GM12878 (cell line): ENCODE measurements around the gene PRMT5. TPM values are rescaled to one million over a fixed set of nuclear protein-coding genes. Genes with fewer than 3 reads are reported as not detected.

Experiments used
- ATAC-seq: fragments of 200-7000 bp; cut with Tn5 transposase; 3 replicates; pipeline ENCODE4 v1.9.1; 2020; ENCODE audit warnings: mild to moderate bottlenecking, moderate library complexity
- BruUV-seq: library from RNA; stranded (reverse); fragments of 400-500 nt; replicated peaks from 2 replicates; lab custom pipeline; 2021; lab: Mats Ljungman, UMichigan
- CTCF ChIA-PET: fragments of 300-600 bp; sonication (Branson Sonifier 250); formaldehyde crosslinking; extraction: SDS; loops from one replicate; lab custom pipeline; 2021; ENCODE audit warnings: inconsistent platforms; lab: Yijun Ruan, JAX
- POLR2A ChIA-PET: fragments of 350-600 bp; formaldehyde crosslinking; extraction: SDS; loops from one replicate; lab custom pipeline; 2021; ENCODE audit warnings: inconsistent platforms; lab: Charles Lee
- RAD21 ChIA-PET: fragments of 300-600 bp; sonication (Branson Sonifier 250); formaldehyde crosslinking; loops from one replicate; lab custom pipeline; 2023; ENCODE audit warnings: antibody characterized with exemption; ENCODE audit not compliant: unreplicated experiment; lab: Charles Lee
- SMC1A ChIA-PET: fragments of 300-600 bp; sonication (Branson Sonifier 250); formaldehyde crosslinking; loops from one replicate; lab custom pipeline; 2023; ENCODE audit not compliant: unreplicated experiment, uncharacterized antibody; lab: Charles Lee
- DNase-seq: peaks from one replicate; pipeline ENCODE4 v3.0.0-alpha.2; 2011; ENCODE audit warnings: low read depth, low spot score
- FAIRE-seq: peaks from 3 replicates; lab custom pipeline; 2011; peaks lifted over from hg19 to GRCh38; lab: Jason Lieb, UNC
- H2AFZ ChIP-seq: 2 replicates; pipeline ENCODE4 v1.6.0; 2011; ENCODE audit warnings: low read depth, low read length, control low read depth; ENCODE audit not compliant: control insufficient read depth
- H3K27ac ChIP-seq: 2 replicates; pipeline ENCODE4 v1.5.1; 2011; ENCODE audit warnings: control low read depth; ENCODE audit not compliant: control insufficient read depth, insufficient read depth
- H3K27me3 ChIP-seq, 2 experiments: replicated peaks in 1 of 2; 2 replicates each; pipeline versions ENCODE4 v1.6.0 to v1.6.1; 2011; ENCODE audit warnings: low read length in 1 of 2; ENCODE audit not compliant: control insufficient read depth in 2 of 2, insufficient read depth in 2 of 2
- H3K36me3 ChIP-seq, 2 experiments: 2 replicates each; pipeline ENCODE4 v1.5.1; 2011; ENCODE audit warnings: low read length in 1 of 2; ENCODE audit not compliant: control insufficient read depth in 2 of 2, insufficient read depth in 2 of 2
- H3K4me1 ChIP-seq: 2 replicates; pipeline ENCODE4 v1.6.1; 2011; ENCODE audit warnings: mild to moderate bottlenecking, low read length, moderate library complexity, mixed read lengths; ENCODE audit not compliant: control insufficient read depth, insufficient read depth
- H3K4me2 ChIP-seq: 2 replicates; pipeline ENCODE4 v1.6.0; 2011; ENCODE audit warnings: control low read depth; ENCODE audit not compliant: control insufficient read depth, insufficient read depth
- H3K4me3 ChIP-seq: fragments of 200-600 bp; sonication (generic); 2 replicates; pipeline ENCODE4 v1.5.1; 2016
- H3K79me2 ChIP-seq: 2 replicates; pipeline ENCODE4 v1.6.0; 2011; ENCODE audit warnings: low read length; ENCODE audit not compliant: control insufficient read depth, insufficient read depth
- H3K9ac ChIP-seq: 2 replicates; pipeline ENCODE4 v1.8.0; 2011; ENCODE audit warnings: low read length, control low read depth, mixed read lengths; ENCODE audit not compliant: control insufficient read depth, insufficient read depth
- H3K9me3 ChIP-seq: replicated peaks from 3 replicates; pipeline ENCODE4 v1.5.1; 2011; ENCODE audit warnings: mild to moderate bottlenecking, low read length; ENCODE audit not compliant: control insufficient read depth, insufficient read depth
- H4K20me1 ChIP-seq: 2 replicates; pipeline ENCODE4 v1.6.0; 2011; ENCODE audit not compliant: control insufficient read depth, insufficient read depth
- CEBPZ ChIP-seq: fragments of 150-350 bp; IDR thresholded peaks from 2 replicates; pipeline ENCODE4 v1.6.1; 2016; ENCODE audit warnings: low read depth, low read length
- EED ChIP-seq: sonication (generic); IDR thresholded peaks from 2 replicates; pipeline ENCODE4 v1.6.1; 2016; ENCODE audit warnings: antibody characterized with exemption, low read depth
- GABPA ChIP-seq: IDR thresholded peaks from 2 replicates; pipeline ENCODE4 v1.6.1; 2014; ENCODE audit warnings: antibody characterized with exemption, low read depth, mild to moderate bottlenecking, inconsistent platforms
- KLF5 ChIP-seq: fragments of 450-650 bp; IDR thresholded peaks from 2 replicates; pipeline ENCODE4 v1.6.1; 2014; ENCODE audit warnings: mild to moderate bottlenecking; ENCODE audit not compliant: partially characterized antibody
- POLR2A ChIP-seq: IDR thresholded peaks from 2 replicates; pipeline ENCODE4 v1.6.1; 2011; ENCODE audit warnings: low read depth, mild to moderate bottlenecking, low read length
- SIN3A ChIP-seq: IDR thresholded peaks from 2 replicates; pipeline ENCODE4 v1.6.1; 2012; ENCODE audit warnings: low read depth, low read length, improper control_type of control experiment
- WGBS: methylation state at CpG from one replicate; pipeline ENCODE4 v1.1.6; 2016; ENCODE audit warnings: low lambda C conversion rate; ENCODE audit not compliant: insufficient replicate concordance, insufficient coverage; ENCODE audit errors: missing lambda C conversion rate; 5-methylcytosine and 5-hydroxymethylcytosine counted together
- in situ Hi-C: fragments of 300-500 bp; cut with MboI; formaldehyde crosslinking; loops from 9 replicates; pipeline ENCODE4 v1.14.3; 2018; ENCODE audit warnings: mixed read lengths
- intact Hi-C: fragments of 100-400 bp; cut with micrococcal nuclease; formaldehyde crosslinking; loops from one replicate; pipeline ENCODE4 v1.14.2; 2022; ENCODE audit not compliant: unreplicated experiment
- polyA plus RNA-seq, 11 experiments: library from polyadenylated mRNA; depleted of rRNA in 4 of 11; unstranded in 6 of 11; stranded (reverse) in 5 of 11; fragments of >200 nt; fragmentation: Nextera tagmentation in 4 of 11; fragmentation: Illumina TruSeq in 1 of 11; extraction: Ambion mirVana in 4 of 11; extraction: Trizol in 1 of 11; gene quantifications; 1 replicate in 1 of 11; 2 replicates in 10 of 11; pipeline versions ENCODE4 v1.2.1 to v1.2.3, GENCODE V29; 2011 to 2016; ENCODE audit warnings: inconsistent platforms in 2 of 11, missing spikeins in 2 of 11, low read depth in 1 of 11
- total RNA-seq, 4 experiments: library from RNA; depleted of rRNA in 3 of 4; stranded (reverse); fragments of >200 nt in 3 of 4; fragmentation: Illumina TruSeq in 1 of 4; extraction: Trizol in 1 of 4; gene quantifications; 2 replicates each; pipeline versions ENCODE4 v1.2.1 to v1.2.3, GENCODE V29; 2013 to 2021

Gene PRMT5
- total and polyA plus RNA-seq, 10 of the 15 experiments (the other 5 are each of a cell fraction or from before 2014, with no cell fraction given), result 54.3 to 221 (median 111) TPM

DNA sequence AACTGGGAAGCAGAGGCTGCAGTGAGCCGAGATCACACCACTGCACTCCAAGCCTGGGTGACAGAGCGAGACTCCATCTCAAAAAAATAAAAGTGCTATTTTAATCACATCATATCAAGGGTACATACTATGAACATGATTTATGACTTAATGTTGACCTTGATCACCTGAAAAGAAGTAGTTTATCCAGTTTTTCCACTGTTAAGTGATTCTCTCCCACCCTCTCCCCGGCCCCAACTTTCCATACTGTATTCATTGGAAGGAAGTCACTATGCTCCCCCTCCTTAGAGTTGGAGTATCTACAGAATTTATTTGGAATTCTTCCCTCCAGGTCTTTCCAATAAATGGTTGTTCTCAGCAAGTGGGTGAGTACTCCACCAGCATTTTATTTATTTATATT, 3.0 kb upstream of the PRMT5 start:
- intact Hi-C loops (no loop called here), in situ Hi-C loops (no loop called here)
- no peaks in the 10 kb centered on the region for H3K9me3 ChIP-seq
- 96% methylated on average over 3 of the region's 3 CpGs for WGBS
- ATAC-seq, result no peak
- FAIRE-seq, result no peak
- peaks cover 10% of the 10 kb centered on the region; the same call in 1 of the 2 replicates for H3K4me1 ChIP-seq
- H2AFZ ChIP-seq, result no peak overlapping the region
- peaks cover 19% of the 10 kb centered on the region for H3K79me2 ChIP-seq
- H3K4me3 ChIP-seq, result no peak overlapping the region
- H3K27ac ChIP-seq, result no peak overlapping the region
- no peaks in the 10 kb centered on the region for H4K20me1 ChIP-seq
- POLR2A ChIA-PET, result interaction anchor here (0.6 to 1.0 kb wide), 3 partner anchors 41 to 375 kb away, joined by 3 to 5 read pairs (median 3); partner anchors contain the start of gene BCL2L2
- no peaks in the 10 kb centered on the region for H3K27me3 ChIP-seq
- RAD21 ChIA-PET, result no interaction called here
- no peak overlapping the region for H3K9ac ChIP-seq
- no peaks in the 10 kb centered on the region for H3K36me3 ChIP-seq
- CTCF ChIA-PET, result interaction anchor here (3.2 to 3.4 kb wide), 2 partner anchors 40 to 45 kb away, joined by 32 to 34 read pairs; no protein-coding TSS in a partner anchor
- TF ChIP-seq CEBPZ (no peak), GABPA (no peak), EED (no peak), POLR2A (no peak), SIN3A (no peak), KLF5 (no peak)
- BruUV-seq, result no TSS peak
- SMC1A ChIA-PET, result interaction anchor here (1.1 kb wide), 1 partner anchor 14 kb away, joined by 3 read pairs; no protein-coding TSS in a partner anchor
- H3K4me2 ChIP-seq, result no peak overlapping the region
- DNase-seq, result no peak
